ENCODE measurements around the gene ZMIZ1. TPM values are rescaled to one million over a fixed set of nuclear protein-coding genes. Genes with fewer than 3 reads are reported as not detected.

ZMIZ1 gene
- total RNA-seq, 1 donor from 2014 or later = 93.9 TPM

- H3K27me3 Mint-ChIP-seq = no peaks in the 10 kb centered on the region
- ATAC-seq (ENCODE audit: low read depth) = no peak
- no peaks in the 10 kb centered on the region for H3K36me3 Mint-ChIP-seq (ENCODE audit: low read depth)
- no peaks in the 10 kb centered on the region for H3K9me3 Mint-ChIP-seq
- no peak for DNase-seq
- ChIA-PET CTCF (no interaction called here), POLR2A (no interaction called here)
- H3K27ac Mint-ChIP-seq = no peak overlapping the region
- no peak for TF ChIP-seq CTCF (IDR thresholded peaks at IDR 0.05)
- H3K4me1 Mint-ChIP-seq = peaks cover 1% of the 10 kb centered on the region
- no peak overlapping the region for H3K4me3 Mint-ChIP-seq
- intact Hi-C loops (cut with micrococcal nuclease) = no loop called here
These were observed 102.7 kb downstream of the ZMIZ1 start for GRCh38 chr10:79171504-79171903.

GRCh38 chr10:79172881-79173280 is 104.1 kb downstream of the ZMIZ1 start:
- no peaks in the 10 kb centered on the region for H3K27me3 Mint-ChIP-seq

GRCh38 chr10:79173582-79174262 is 105.0 kb downstream of the ZMIZ1 start:
- Mint-ChIP-seq H3K4me3 (no peak overlapping the region), H3K27me3 (no peaks in the 10 kb centered on the region), H3K9me3 (no peaks in the 10 kb centered on the region), H3K36me3 (ENCODE audit: low read depth) (no peaks in the 10 kb centered on the region), H3K27ac (no peak overlapping the region), H3K4me1 (peaks cover 8% of the 10 kb centered on the region)
- CTCF ChIA-PET = no interaction called here
- ATAC-seq (ENCODE audit: low read depth) = no peak
- no peak for DNase-seq
- intact Hi-C loops (cut with micrococcal nuclease) = no loop called here
- no peak for TF ChIP-seq CTCF (IDR thresholded peaks at IDR 0.05)
- POLR2A ChIA-PET = no interaction called here

More at GRCh38 chr10:79172881-79173280, 104.1 kb downstream of the ZMIZ1 start:
- Mint-ChIP-seq H3K36me3 (ENCODE audit: low read depth) (no peaks in the 10 kb centered on the region), H3K27ac (no peak overlapping the region), H3K9me3 (no peaks in the 10 kb centered on the region), H3K4me1 (peaks cover 4% of the 10 kb centered on the region), H3K4me3 (no peak overlapping the region)
- no peak for TF ChIP-seq CTCF (IDR thresholded peaks at IDR 0.05)
- intact Hi-C loops (cut with micrococcal nuclease) = no loop called here
- ChIA-PET CTCF (no interaction called here), POLR2A (no interaction called here)
- DNase-seq (no peak), ATAC-seq (ENCODE audit: low read depth) (no peak)

- intact Hi-C loops (cut with micrococcal nuclease) = no loop called here
- ATAC-seq (ENCODE audit: low read depth) (no peak), DNase-seq (no peak)
- Mint-ChIP-seq H3K27ac (no peak overlapping the region), H3K4me1 (peaks cover 11% of the 10 kb centered on the region), H3K4me3 (no peak overlapping the region), H3K36me3 (ENCODE audit: low read depth) (no peaks in the 10 kb centered on the region), H3K9me3 (no peaks in the 10 kb centered on the region), H3K27me3 (no peaks in the 10 kb centered on the region)
- POLR2A ChIA-PET = no interaction called here
- CTCF ChIA-PET = no interaction called here
- TF ChIP-seq CTCF (IDR thresholded peaks at IDR 0.05) = no peak
These were observed 107.3 kb downstream of the ZMIZ1 start for GRCh38 chr10:79176052-79176501.

- Mint-ChIP-seq H3K4me1 (peaks cover 11% of the 10 kb centered on the region), H3K27ac (no peak overlapping the region), H3K27me3 (no peaks in the 10 kb centered on the region), H3K4me3 (no peak overlapping the region), H3K9me3 (no peaks in the 10 kb centered on the region), H3K36me3 (ENCODE audit: low read depth) (no peaks in the 10 kb centered on the region)
- no peak for TF ChIP-seq CTCF (IDR thresholded peaks at IDR 0.05)
- intact Hi-C loops (cut with micrococcal nuclease) = no loop called here
- no peak for ATAC-seq (ENCODE audit: low read depth)
- POLR2A ChIA-PET = no interaction called here
- no peak for DNase-seq
- CTCF ChIA-PET = no interaction called here
These were observed 108.3 kb downstream of the ZMIZ1 start for GRCh38 chr10:79176949-79177602.
